Kidney (tissue), 14 donors: ENCODE measurements around the gene ACAT2. TPM values are rescaled to one million over a fixed set of nuclear protein-coding genes. Genes with fewer than 3 reads are reported as not detected.
"Not testable (repeated sequence)": the region's sequence is repeated elsewhere in the genome, so short reads cannot be mapped to it uniquely, and the experiment has no call there.

Source experiments
- DNase-seq, 5 donors: peaks; one replicate each; pipeline ENCODE4 v3.0.0-alpha.2; 2013 to 2020
- FAIRE-seq: peaks from 2 replicates; lab custom pipeline; 2012; peaks lifted over from hg19 to GRCh38; lab: Jason Lieb, UNC
- H3K27ac ChIP-seq, 2 donors: one replicate each; pipeline ENCODE4 v1.7.0; 2013; ENCODE audit warnings: low read depth in 2 of 2, low read length in 2 of 2, inconsistent platforms in 1 of 2
- H3K27me3 ChIP-seq: one replicate; pipeline ENCODE4 v1.7.1; 2013; ENCODE audit warnings: low read length, inconsistent platforms; ENCODE audit not compliant: control insufficient read depth, insufficient read depth
- H3K36me3 ChIP-seq, 3 donors: one replicate each; pipeline versions ENCODE4 v1.7.0 to v1.7.1; 2013; ENCODE audit warnings: low read length in 3 of 3, control low read depth in 1 of 3, inconsistent platforms in 1 of 3; ENCODE audit not compliant: insufficient read depth in 3 of 3, control insufficient read depth in 2 of 3
- H3K4me1 ChIP-seq, 3 donors: one replicate each; pipeline versions ENCODE4 v1.7.0 to v1.7.1; 2013; ENCODE audit warnings: low read length in 3 of 3, inconsistent platforms in 1 of 3, low read depth in 1 of 3; ENCODE audit not compliant: control insufficient read depth in 2 of 3, insufficient read depth in 2 of 3
- H3K4me3 ChIP-seq, 3 donors: one replicate each; pipeline versions ENCODE4 v1.7.0 to v1.8.1; 2013; ENCODE audit warnings: low read length in 3 of 3, control low read depth in 1 of 3, inconsistent platforms in 1 of 3
- H3K9ac ChIP-seq, 3 donors: one replicate each; pipeline versions ENCODE4 v1.7.0 to v1.7.1; 2013; ENCODE audit warnings: low read length in 3 of 3, control low read depth in 1 of 3, inconsistent platforms in 1 of 3
- H3K9me3 ChIP-seq, 3 donors: one replicate each; pipeline versions ENCODE4 v1.7.0 to v1.7.1; 2013; ENCODE audit warnings: low read length in 3 of 3, control low read depth in 1 of 3, inconsistent platforms in 1 of 3; ENCODE audit not compliant: control insufficient read depth in 2 of 3, insufficient read depth in 1 of 3
- intact Hi-C: fragments of 100-400 bp; cut with DNase I; formaldehyde crosslinking; loops from one replicate; pipeline ENCODE4 v1.11.1; 2022
- polyA plus RNA-seq: library from polyadenylated mRNA; stranded (reverse); fragments of 350-450 nt; fragmentation: Illumina TruSeq; extraction: RNeasy Lipid Tissue Mini Kit (QIAGEN cat#74804); gene quantifications from one replicate; pipeline ENCODE4 v1.2.3, GENCODE V29; 2014; ENCODE audit warnings: low read depth, low replicate concordance; ENCODE audit not compliant: insufficient read depth
- total RNA-seq: library from RNA; stranded (reverse); fragmentation: NEBNext Ultra II Directional; extraction: Animal tissue kit (Norgen Biotek cat#: 25700); gene quantifications from one replicate; pipeline ENCODE4 v1.2.1, GENCODE V29; 2021
- TF ChIP-seq, protein P1 (sequence below): IDR thresholded peaks from 3 replicates; pipeline ENCODE4 v1.5.1; 2012; ENCODE audit warnings: mild to moderate bottlenecking, moderate library complexity, borderline replicate concordance; ENCODE audit not compliant: insufficient read depth; ENCODE audit errors: extremely low read depth
- donor health status: control.
- donor health status: control.
- donor health status: control.
- donor health status: control.
- donor health status: control.
- donor health status: DM: yes; HTN: yes; CAD: no.
- donor health status: Normal renal cell carcinoma (clear cell type).

The ACAT2 gene
- total and polyA plus RNA-seq, 2 donors from 2014 or later: 20.4 to 30.5 TPM

- DNase-seq (no peak), FAIRE-seq (no peak)
- Histone ChIP-seq H3K27me3 (no peaks in the 10 kb centered on the region), H3K9ac (no peak overlapping the region), H3K27ac (no peak overlapping the region), H3K9me3 (no peaks in the 10 kb centered on the region), H3K4me3 (no peak overlapping the region), H3K36me3 (no peaks in the 10 kb centered on the region), H3K4me1 (no peaks in the 10 kb centered on the region)
- TF ChIP-seq, protein P1, sequence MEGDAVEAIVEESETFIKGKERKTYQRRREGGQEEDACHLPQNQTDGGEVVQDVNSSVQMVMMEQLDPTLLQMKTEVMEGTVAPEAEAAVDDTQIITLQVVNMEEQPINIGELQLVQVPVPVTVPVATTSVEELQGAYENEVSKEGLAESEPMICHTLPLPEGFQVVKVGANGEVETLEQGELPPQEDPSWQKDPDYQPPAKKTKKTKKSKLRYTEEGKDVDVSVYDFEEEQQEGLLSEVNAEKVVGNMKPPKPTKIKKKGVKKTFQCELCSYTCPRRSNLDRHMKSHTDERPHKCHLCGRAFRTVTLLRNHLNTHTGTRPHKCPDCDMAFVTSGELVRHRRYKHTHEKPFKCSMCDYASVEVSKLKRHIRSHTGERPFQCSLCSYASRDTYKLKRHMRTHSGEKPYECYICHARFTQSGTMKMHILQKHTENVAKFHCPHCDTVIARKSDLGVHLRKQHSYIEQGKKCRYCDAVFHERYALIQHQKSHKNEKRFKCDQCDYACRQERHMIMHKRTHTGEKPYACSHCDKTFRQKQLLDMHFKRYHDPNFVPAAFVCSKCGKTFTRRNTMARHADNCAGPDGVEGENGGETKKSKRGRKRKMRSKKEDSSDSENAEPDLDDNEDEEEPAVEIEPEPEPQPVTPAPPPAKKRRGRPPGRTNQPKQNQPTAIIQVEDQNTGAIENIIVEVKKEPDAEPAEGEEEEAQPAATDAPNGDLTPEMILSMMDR: no peak
- intact Hi-C loops: no loop called here
These were observed 62.1 kb downstream of the ACAT2 start for GRCh38 chr6:159823953-159824352.

GRCh38 chr6:159824690-159825089 lies 62.8 kb downstream of the ACAT2 start:
- H3K36me3 ChIP-seq, intact Hi-C loops, H3K9me3 ChIP-seq, DNase-seq, H3K27ac ChIP-seq, H3K4me1 ChIP-seq, H3K4me3 ChIP-seq, H3K27me3 ChIP-seq, FAIRE-seq, H3K9ac ChIP-seq: not testable (repeated sequence)

GRCh38 chr6:159826004-159826403 lies 64.2 kb downstream of the ACAT2 start:
- no peaks in the 10 kb centered on the region for H3K9me3 ChIP-seq
- no peak overlapping the region for H3K9ac ChIP-seq
- DNase-seq: no peak
- H3K27ac ChIP-seq: no peak overlapping the region
- TF ChIP-seq, protein P1: no peak
- H3K27me3 ChIP-seq: no peaks in the 10 kb centered on the region
- no peak overlapping the region for H3K4me3 ChIP-seq
- intact Hi-C loops: no loop called here
- no peaks in the 10 kb centered on the region for H3K36me3 ChIP-seq
- no peaks in the 10 kb centered on the region for H3K4me1 ChIP-seq
- no peak for FAIRE-seq

- Histone ChIP-seq H3K9ac (no peak overlapping the region), H3K9me3 (no peaks in the 10 kb centered on the region), H3K4me3 (no peak overlapping the region), H3K27ac (no peak overlapping the region), H3K4me1 (no peaks in the 10 kb centered on the region), H3K36me3 (no peaks in the 10 kb centered on the region), H3K27me3 (no peaks in the 10 kb centered on the region)
- DNase-seq (no peak), FAIRE-seq (no peak)
- intact Hi-C loops: no loop called here
- TF ChIP-seq, protein P1: no peak
These were observed 65.3 kb downstream of the ACAT2 start for GRCh38 chr6:159826968-159827647.
